ENCODE results near the gene KIF4A.
"Not testable (repeated sequence)": the region's sequence is repeated elsewhere in the genome, so short reads cannot be mapped to it uniquely, and the experiment has no call there.

Gene KIF4A

GRCh38 chrX:70262952-70263567 lies 26.8 kb upstream of the KIF4A start:
- no peak overlapping the region for H3K4me3 ChIP-seq (ENCODE audit: low read length)
- TF ChIP-seq CTCF (conservative IDR thresholded peaks at IDR 0.05; ENCODE audit: low read depth, low read length): peak; percentile 65
- DNase-seq (ENCODE audit: low read depth): no peak

DNA sequence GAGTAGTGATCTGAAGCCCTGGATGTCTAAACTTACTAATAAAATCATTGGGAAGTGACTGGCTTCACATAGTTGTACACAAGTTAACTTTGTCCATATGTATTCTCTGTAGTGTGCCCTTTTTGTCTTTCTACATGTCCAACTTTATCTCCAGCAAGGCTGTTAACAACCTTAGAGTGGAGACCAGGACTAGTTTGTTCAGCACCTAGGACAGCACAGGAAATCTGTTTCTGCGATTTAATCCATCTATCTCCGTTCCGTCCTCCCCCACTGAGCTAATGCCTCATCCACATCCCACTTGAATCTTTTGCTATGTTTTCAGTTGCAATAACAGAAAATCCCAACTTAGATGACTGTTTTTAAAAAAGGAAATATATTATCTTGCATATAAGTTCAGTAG lies 25.1 kb upstream of the KIF4A start:
- no peak for TF ChIP-seq CTCF (conservative IDR thresholded peaks at IDR 0.05; ENCODE audit: low read depth, low read length)
- no peak for DNase-seq (ENCODE audit: low read depth)
- no peak overlapping the region for H3K4me3 ChIP-seq (ENCODE audit: low read length)

DNA sequence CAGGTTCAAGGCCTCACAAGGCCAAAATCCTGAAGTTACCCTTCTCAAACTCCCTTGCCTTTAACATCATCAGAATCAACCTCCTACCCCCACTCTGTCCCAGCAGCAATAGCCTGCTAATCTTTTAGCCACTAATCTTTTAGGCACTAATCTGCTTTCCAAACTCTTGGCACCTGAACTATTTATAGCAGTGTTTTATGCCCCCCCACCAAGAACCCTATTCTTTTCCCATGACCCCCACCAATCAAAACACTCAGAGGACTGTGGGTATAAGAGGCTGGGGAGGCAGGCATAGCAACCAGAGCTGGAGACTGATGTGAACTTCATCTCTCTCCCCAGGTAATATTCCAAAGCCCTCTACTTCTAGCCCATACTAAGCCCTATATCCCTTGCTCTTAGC lies 21.9 kb upstream of the KIF4A start, which contains the start of gene ARR3:
TSS of gene ARR3 (plus strand) at position 301 of the 400 bp plus-strand sequence. CDS start 1,052 bp downstream, outside the sequence.
- no peak for TF ChIP-seq CTCF (conservative IDR thresholded peaks at IDR 0.05; ENCODE audit: low read depth, low read length)
- no peak for DNase-seq (ENCODE audit: low read depth)
- H3K4me3 ChIP-seq (ENCODE audit: low read length): no peak within 1 kb of the TSS

DNA sequence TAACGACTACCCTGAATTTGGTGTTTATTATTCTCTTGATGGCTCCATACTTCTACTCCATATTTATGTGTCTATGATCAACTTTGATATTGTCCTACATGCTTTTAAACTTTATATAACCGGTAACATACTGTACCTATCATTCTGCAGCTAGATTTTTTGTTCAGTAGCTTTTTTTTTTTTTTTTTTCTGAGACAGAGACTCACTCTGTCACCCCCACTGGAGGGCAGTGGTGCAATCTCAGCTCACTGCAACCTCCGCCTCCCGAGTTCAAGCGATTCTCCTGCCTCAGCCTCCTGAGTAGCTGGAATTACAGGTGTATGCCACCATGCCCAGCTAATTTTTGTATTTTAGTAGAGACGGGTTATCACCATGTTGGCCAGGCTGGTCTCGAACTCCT lies 15.9 kb upstream of the KIF4A start:
- not testable (repeated sequence) for H3K4me3 ChIP-seq (ENCODE audit: low read length); DNase-seq (ENCODE audit: low read depth)

- no peak overlapping the region for H3K4me3 ChIP-seq (ENCODE audit: low read length)
- no peak for DNase-seq (ENCODE audit: low read depth)
- TF ChIP-seq CTCF (conservative IDR thresholded peaks at IDR 0.05; ENCODE audit: low read depth, low read length): no peak
Observed at GRCh38 chrX:70279081-70279480, 10.8 kb upstream of the KIF4A start.

GRCh38 chrX:70280573-70280972 lies 9.3 kb upstream of the KIF4A start:
- no peak for TF ChIP-seq CTCF (conservative IDR thresholded peaks at IDR 0.05; ENCODE audit: low read depth, low read length)

GRCh38 chrX:70281951-70282350 lies 8.0 kb upstream of the KIF4A start, which contains the start of gene RAB41:
TSS of gene RAB41 (plus strand) at chrX:70282172. CDS start at chrX:70282218, 46 bp downstream.
- H3K4me3 ChIP-seq (ENCODE audit: low read length): no peak within 1 kb of the TSS
- TF ChIP-seq CTCF (conservative IDR thresholded peaks at IDR 0.05; ENCODE audit: low read depth, low read length): no peak
- no peak for DNase-seq (ENCODE audit: low read depth)

More at GRCh38 chrX:70280573-70280972, 9.3 kb upstream of the KIF4A start:
- no peak overlapping the region for H3K4me3 ChIP-seq (ENCODE audit: low read length)
- DNase-seq (ENCODE audit: low read depth): no peak

All from retinal pigment epithelial cell (primary cell).